HG02840 (cell line): Measurements from ENCODE around the gene GOLGB1.
"Not testable (repeated sequence)": the region's sequence is repeated elsewhere in the genome, so short reads cannot be mapped to it uniquely, and the experiment has no call there.

ENCODE experiments used
- ATAC-seq: cut with Tn5 transposase; IDR thresholded peaks from one replicate; pipeline ENCODE4 v1.9.1; 2021; ENCODE audit warnings: mild to moderate bottlenecking, moderate library complexity, moderate number of reproducible peaks; ENCODE audit not compliant: unreplicated experiment, low FRiP score

GOLGB1 gene

GRCh38 chr3:121698476-121698875 lies 51.1 kb downstream of the GOLGB1 start:
- ATAC-seq, result no peak

- ATAC-seq, result no peak
Measured at GRCh38 chr3:121696186-121696585, 53.4 kb downstream of the GOLGB1 start.

- ATAC-seq, result no peak
Measured at GRCh38 chr3:121692010-121692699, 57.4 kb downstream of the GOLGB1 start.

- ATAC-seq, result peak; percentile 65
Measured at GRCh38 chr3:121690777-121691405, 58.6 kb downstream of the GOLGB1 start.

GRCh38 chr3:121688747-121689146 lies 60.8 kb downstream of the GOLGB1 start:
- ATAC-seq, result not testable (repeated sequence)

GRCh38 chr3:121681792-121682191 lies 67.7 kb downstream of the GOLGB1 start:
- no peak for ATAC-seq

- ATAC-seq, result no peak
Measured at GRCh38 chr3:121677141-121677540, 72.4 kb downstream of the GOLGB1 start.

GRCh38 chr3:121670676-121671075 lies 78.9 kb downstream of the GOLGB1 start:
- ATAC-seq, result no peak

- no peak for ATAC-seq
Measured at GRCh38 chr3:121667333-121667732, 82.2 kb downstream of the GOLGB1 start.

GRCh38 chr3:121665488-121665887 lies 84.1 kb downstream of the GOLGB1 start:
- ATAC-seq, result no peak

GRCh38 chr3:121663171-121663847 lies 86.2 kb downstream of the GOLGB1 start:
- no peak for ATAC-seq

- ATAC-seq, result no peak
Measured at GRCh38 chr3:121662742-121663141, 86.8 kb downstream of the GOLGB1 start.

- no peak for ATAC-seq
Measured at GRCh38 chr3:121661376-121661775, 88.2 kb downstream of the GOLGB1 start.

- peak; percentile 81 for ATAC-seq
Measured at GRCh38 chr3:121660356-121661171, 89.0 kb downstream of the GOLGB1 start, which contains the start of gene HCLS1. HCLS1 (minus strand) TSS chr3:121660903; CDS start chr3:121658347, 2,556 bp downstream.

GRCh38 chr3:121659586-121659985 lies 90.0 kb downstream of the GOLGB1 start:
- ATAC-seq, result no peak

- ATAC-seq, result no peak
Measured at GRCh38 chr3:121658716-121659435, 90.7 kb downstream of the GOLGB1 start.

- peak; percentile 70 for ATAC-seq
Measured at GRCh38 chr3:121654493-121655385, 94.8 kb downstream of the GOLGB1 start.

- no peak for ATAC-seq
Measured at GRCh38 chr3:121651684-121652083, 97.9 kb downstream of the GOLGB1 start.

GRCh38 chr3:121649645-121650044 lies 99.9 kb downstream of the GOLGB1 start:
- ATAC-seq, result no peak
